ENCODE results near the gene TMEM117.

GRCh38 chr12:44217146-44217883 is 381.4 kb downstream of the TMEM117 start:
- TF ChIP-seq CTCF (IDR thresholded peaks at IDR 0.05 in 2 of 3, conservative IDR thresholded peaks at IDR 0.05 in 1 of 3; ENCODE audit: control insufficient read depth in 2 of 3, extremely low read depth in 1 of 3, insufficient read depth in 1 of 3, low read depth in 3 of 3, low read length in 3 of 3) (no peak), EZH2 (IDR thresholded peaks at IDR 0.05; ENCODE audit: borderline replicate concordance, control insufficient read depth, low read depth, low read length) (no peak), EP300 (IDR thresholded peaks at IDR 0.05; ENCODE audit: borderline replicate concordance in 1 of 2, control insufficient read depth in 1 of 2, low read depth in 2 of 2, low read length in 2 of 2) (no peak), JUND (IDR thresholded peaks at IDR 0.05; ENCODE audit: low read depth, low read length) (no peak), POLR2A (IDR thresholded peaks at IDR 0.05; ENCODE audit: low read depth, low read length) (no peak), YY1 (IDR thresholded peaks at IDR 0.05; ENCODE audit: low read depth, low read length) (no peak), ZZZ3 (IDR thresholded peaks at IDR 0.05; ENCODE audit: control insufficient read depth, insufficient read length, low read depth) (no peak), RELB (IDR thresholded peaks at IDR 0.05; ENCODE audit: low read depth) (no peak), ZNF384 (IDR thresholded peaks at IDR 0.05; ENCODE audit: borderline replicate concordance, low read depth, low read length) (no peak), HDAC6 (IDR thresholded peaks at IDR 0.05; ENCODE audit: unreplicated experiment) (no peak), ZNF24 (IDR thresholded peaks at IDR 0.05) (no peak), POLR2AphosphoS5 (IDR thresholded peaks at IDR 0.05; ENCODE audit: low read length) (no peak), RAD21 (IDR thresholded peaks at IDR 0.05; ENCODE audit: insufficient read depth, low read depth, low read length) (no peak)
